ENCODE measurements around the gene EDIL3.
A peak's percentile ranks its signal among the peaks of the same experiment; 100 is the strongest.
"Not testable (repeated sequence)": the region's sequence is repeated elsewhere in the genome, so short reads cannot be mapped to it uniquely, and the experiment has no call there.

EDIL3 gene

GRCh38 chr5:84255315-84255714 lies 129.4 kb downstream of the EDIL3 start:
- peak; percentile 32 to 54 for DNase-seq

DNA sequence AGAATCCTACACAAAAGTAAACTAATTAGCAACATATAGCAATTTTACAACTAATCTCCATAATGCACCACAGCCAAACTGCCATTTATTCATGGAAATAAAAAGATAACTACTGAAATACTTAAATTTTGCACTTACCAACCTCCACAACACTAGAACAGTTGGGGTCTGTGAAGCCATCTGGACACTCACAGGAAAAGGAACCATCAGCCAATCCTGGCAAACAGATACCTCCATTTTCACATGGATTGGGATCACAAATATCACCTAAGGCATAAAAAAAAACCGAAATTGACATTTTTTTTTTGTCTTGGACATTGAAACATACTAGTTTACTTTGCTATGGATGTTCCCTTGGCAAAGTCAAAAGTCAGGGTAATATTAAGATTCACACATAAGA lies 130.7 kb downstream of the EDIL3 start:
- no peak for DNase-seq

DNA sequence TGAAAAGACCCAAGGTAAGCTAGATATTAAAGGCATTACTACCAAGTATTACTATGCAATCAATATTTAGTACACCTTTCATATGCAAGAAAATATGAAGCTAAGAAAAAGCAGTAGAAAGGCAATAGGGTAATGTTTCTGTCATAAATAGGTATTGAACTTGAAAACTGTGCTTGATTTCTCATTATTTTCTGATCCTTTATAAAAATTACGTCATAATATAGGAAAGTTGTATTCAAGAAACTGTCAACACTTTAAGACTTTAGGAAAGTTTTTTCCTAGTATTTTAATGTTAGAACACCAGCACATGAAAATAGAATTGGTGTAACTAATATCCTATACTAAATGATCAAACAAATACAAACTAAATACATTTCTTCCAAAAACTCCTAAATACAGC lies 133.2 kb downstream of the EDIL3 start:
- no peak for DNase-seq

DNA sequence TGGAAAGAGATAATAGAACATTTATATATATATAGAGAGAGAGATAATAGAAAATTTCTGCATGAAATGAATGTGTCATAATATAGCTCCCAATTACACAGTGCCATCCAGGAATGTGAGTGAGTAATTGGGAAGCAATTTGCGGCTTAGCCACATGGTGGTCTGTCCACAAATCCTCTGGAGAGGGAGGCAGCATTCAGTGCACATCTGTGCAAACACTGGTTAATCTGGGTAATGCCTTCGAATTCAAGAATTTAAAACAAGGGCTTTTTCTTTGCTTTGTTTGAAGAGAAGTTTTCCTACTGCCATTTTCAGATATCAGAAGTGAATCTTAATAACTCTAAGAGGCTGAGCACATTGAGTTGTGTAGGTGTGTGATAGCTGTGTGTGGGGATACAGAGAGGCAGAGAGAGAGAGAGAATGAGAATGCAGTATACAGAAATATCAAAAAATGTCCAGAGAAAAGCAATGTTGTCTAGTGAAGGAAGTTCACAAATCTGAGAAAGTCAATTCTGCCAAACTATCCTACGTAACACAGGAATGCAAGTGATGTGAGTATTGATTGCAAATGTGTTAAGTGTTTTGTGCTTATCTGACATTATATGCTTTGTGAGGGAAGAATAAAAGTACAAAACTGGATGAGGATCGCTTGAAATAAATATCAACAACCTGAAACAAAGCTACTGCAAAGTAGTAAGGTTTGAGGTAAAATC lies 134.6 kb downstream of the EDIL3 start:
- DNase-seq: no peak

- no peak for DNase-seq
Observed at GRCh38 chr5:84248013-84248412, 136.7 kb downstream of the EDIL3 start.

GRCh38 chr5:84242286-84242685 lies 142.4 kb downstream of the EDIL3 start:
- no peak for DNase-seq

DNA sequence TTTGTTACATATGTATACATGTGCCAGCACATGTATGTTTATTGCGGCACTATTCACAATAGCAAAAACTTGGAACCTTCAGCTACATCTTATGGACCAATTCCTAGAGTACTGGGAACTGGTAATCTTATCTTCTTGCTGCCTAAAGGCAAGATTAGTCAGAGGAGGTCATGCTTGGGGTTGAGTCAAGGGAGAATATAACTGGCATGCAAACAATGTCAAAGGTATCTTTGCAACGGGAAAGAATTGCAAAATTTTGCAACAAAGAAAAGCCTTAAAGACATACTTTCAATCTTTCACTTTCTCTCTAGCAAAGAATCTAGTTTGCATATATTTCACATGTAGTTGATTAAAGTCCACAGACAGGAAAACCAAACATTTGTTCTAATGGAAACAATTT lies 145.2 kb downstream of the EDIL3 start:
- no peak for DNase-seq

- no peak for DNase-seq
Observed at GRCh38 chr5:84237126-84237525, 147.6 kb downstream of the EDIL3 start.

DNA sequence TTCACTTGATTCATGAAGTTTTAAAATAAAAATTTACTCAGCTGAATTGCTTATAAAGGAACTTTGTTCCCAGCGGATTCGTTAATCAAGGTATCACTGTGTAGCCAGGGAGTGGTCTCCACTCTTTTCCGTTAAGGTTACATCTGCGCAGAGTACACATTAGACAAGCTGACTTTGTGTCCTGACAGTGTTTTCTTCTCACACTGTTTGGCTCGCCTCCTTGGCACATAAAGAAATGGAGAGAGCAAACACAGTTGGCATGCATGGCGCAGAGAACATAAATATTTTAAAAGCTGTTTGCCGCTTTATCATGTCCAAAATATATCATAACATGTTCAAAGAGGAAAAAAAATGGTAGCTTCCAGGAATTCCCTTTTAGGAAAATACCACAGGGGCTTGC lies 153.2 kb downstream of the EDIL3 start:
- DNase-seq: no peak

- DNase-seq: no peak
Observed at GRCh38 chr5:84229045-84229444, 155.6 kb downstream of the EDIL3 start.

DNA sequence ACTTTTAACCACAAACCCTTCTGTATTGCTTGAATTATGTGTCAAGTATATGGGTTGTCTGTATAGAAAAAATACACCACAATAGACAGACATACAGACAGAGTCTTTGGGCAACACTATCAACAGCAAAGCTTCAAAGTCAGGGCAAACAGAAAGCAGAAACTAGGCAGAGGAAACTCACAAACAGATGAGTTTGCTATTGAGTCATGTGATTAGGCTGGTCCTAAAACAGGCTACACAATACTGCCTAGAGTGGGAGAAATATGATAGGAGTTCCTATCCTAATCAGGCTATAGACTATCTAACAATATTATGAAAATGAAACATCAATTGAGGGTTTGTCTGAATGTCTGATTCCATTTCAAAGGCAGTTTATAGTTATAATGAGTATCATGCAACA lies 156.4 kb downstream of the EDIL3 start:
- DNase-seq: peak in 1 of 2 experiments; percentile 21

DNA sequence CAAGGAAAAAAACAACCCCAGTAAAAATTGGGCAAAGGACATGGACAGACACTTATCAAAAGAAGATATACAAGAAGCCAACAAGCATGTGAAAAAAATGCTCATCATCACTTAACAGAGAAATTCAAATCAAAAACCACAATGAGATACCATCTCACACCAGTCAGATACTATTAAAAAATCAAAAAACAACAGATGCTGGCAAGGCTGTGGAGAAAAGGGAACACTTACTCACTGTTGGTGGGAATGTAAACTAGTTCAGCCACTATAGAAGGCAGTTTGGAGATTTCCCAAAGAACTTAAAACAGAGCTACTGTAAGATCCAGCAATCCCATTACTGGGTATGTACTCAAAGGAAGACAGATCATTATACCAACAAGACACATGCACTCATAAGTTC lies 157.4 kb downstream of the EDIL3 start:
- no peak for DNase-seq

DNA sequence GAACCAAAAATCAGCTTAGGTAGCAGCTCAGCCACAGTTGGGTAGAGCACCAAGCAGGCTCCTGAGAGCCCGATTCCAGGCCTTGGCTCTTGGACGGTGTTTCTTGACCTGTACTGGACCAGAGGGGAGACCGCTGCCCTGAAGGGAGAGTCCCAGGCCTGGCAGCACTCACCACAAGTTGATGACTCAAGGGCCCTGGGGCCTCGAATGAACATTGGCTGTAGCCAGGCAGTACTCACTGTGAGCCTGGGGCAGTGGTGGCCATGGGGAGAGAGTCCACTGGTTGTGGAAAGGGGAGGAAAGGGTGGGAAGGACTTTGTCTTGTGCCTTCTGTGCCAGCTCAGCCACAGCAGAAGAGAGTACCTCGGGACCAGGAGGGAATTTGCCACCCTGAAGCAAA lies 166.1 kb downstream of the EDIL3 start:
- DNase-seq: no peak

DNA sequence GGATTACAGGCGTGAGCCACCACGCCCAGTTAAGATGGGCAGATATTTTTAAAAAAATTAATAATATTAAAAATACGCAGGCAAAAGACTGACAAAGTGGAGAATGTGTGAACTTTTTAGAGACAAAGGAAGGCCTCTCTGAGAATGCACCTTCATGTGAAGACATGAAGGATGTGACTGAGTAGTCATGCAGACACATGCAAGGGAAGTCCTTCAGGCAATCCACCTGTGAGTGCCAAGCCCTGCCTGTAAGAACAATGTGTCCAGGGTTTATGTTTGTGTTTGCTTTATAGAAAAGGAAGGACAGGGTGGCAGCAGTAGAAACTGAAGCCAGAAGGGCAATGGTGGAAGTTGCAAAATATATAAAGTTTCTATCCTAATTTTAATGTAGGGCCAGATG lies 169.2 kb downstream of the EDIL3 start:
- no peak for DNase-seq

- DNase-seq: no peak
Observed at GRCh38 chr5:84213861-84214260, 170.8 kb downstream of the EDIL3 start.

GRCh38 chr5:84213212-84213611 lies 171.5 kb downstream of the EDIL3 start:
- no peak for DNase-seq

DNA sequence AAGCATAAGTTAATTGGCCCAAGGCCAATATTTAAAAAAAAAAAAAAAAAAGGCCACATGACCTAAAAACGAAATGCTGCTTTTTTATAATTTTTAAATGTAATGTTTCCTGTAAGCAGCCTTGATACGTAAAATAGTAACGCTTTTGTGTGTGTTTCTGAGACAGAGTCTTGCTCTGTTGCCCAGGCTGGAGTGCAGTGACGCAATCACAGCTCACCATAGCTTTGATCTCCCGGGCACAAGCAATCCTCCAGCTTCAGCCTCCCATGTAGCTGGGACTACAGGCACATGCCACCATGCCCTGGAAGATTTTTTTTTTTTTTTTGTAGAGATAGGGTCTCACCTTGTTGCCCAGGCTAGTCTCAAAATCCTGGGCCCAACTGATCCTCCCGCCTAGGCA lies 179.9 kb downstream of the EDIL3 start:
- DNase-seq: no peak

GRCh38 chr5:84202136-84202535 lies 182.5 kb downstream of the EDIL3 start:
- DNase-seq: no peak

DNA sequence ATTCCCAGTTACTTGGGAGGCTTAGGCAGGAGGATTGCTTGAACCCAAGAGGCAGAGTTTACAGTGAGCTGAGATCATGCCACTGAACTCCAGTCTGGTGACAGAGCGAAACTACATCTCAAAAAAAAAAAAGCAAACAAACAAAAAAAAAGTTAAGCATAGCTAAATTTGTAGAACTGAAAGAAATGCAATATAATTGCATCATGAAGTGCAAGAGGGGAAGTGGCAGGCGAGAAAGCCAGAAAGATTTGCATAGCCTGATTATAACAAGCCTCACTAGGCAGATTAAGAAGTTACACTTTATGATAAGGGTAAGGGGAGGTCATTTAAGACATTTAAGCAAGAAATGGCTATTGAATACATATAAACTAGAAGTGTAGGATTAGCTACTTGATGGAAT lies 187.1 kb downstream of the EDIL3 start:
- DNase-seq: no peak

GRCh38 chr5:84191281-84191680 lies 193.4 kb downstream of the EDIL3 start:
- DNase-seq: no peak

- no peak for DNase-seq
Observed at GRCh38 chr5:84184857-84185256, 199.8 kb downstream of the EDIL3 start.

- no peak for DNase-seq
Observed at GRCh38 chr5:84181093-84181492, 203.6 kb downstream of the EDIL3 start.

GRCh38 chr5:84168841-84169240 lies 215.8 kb downstream of the EDIL3 start:
- no peak for DNase-seq

- no peak for DNase-seq
Observed at GRCh38 chr5:84163671-84164070, 221.0 kb downstream of the EDIL3 start.

- DNase-seq: no peak
Observed at GRCh38 chr5:84162695-84163094, 222.0 kb downstream of the EDIL3 start.

DNA sequence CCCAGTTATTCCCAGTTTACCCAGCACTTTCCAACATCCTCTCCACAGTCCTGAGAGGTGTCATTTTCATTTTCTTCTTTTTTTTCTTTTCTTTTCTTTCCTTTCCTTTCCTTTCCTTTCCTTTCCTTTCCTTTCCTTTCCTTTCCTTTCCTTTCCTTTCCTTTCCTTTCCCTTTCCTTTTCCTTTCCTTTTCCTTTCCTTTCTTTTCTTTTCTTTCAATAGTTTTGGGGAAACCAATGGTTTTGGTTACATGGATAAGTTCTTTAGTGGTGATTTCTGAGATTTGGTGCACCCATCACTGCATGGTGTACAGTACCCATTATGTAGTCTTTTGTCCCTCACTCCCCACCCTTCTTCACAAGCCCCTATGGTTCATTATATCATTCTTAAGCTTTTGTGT lies 224.0 kb downstream of the EDIL3 start:
- not testable (repeated sequence) for DNase-seq
